HUES48 (cell line): Measurements from ENCODE around the gene TIGD4.

ENCODE experiments used
- H3K27ac ChIP-seq: one replicate; pipeline ENCODE4 v1.7.0; 2013; ENCODE audit warnings: low read depth, low read length, inconsistent platforms
- H3K27me3 ChIP-seq: 2 replicates; pipeline ENCODE4 v1.6.1; 2013; ENCODE audit warnings: mild to moderate bottlenecking, low read length; ENCODE audit not compliant: control insufficient read depth, insufficient read depth
- H3K36me3 ChIP-seq: 2 replicates; pipeline ENCODE4 v1.6.1; 2013; ENCODE audit warnings: low read length; ENCODE audit not compliant: control insufficient read depth, insufficient read depth
- H3K4me1 ChIP-seq: 2 replicates; pipeline ENCODE4 v1.6.1; 2013; ENCODE audit warnings: mild to moderate bottlenecking, low read length; ENCODE audit not compliant: control insufficient read depth, insufficient read depth
- H3K4me3 ChIP-seq: 2 replicates; pipeline ENCODE4 v1.5.1; 2013; ENCODE audit warnings: mild to moderate bottlenecking, low read depth, low read length
- H3K9ac ChIP-seq: 2 replicates; pipeline ENCODE4 v1.6.1; 2013; ENCODE audit warnings: mild to moderate bottlenecking, low read depth, low read length, moderate library complexity
- H3K9me3 ChIP-seq: 2 replicates; pipeline ENCODE4 v1.6.1; 2013; ENCODE audit warnings: low read length; ENCODE audit not compliant: control insufficient read depth, insufficient read depth

Gene TIGD4

DNA sequence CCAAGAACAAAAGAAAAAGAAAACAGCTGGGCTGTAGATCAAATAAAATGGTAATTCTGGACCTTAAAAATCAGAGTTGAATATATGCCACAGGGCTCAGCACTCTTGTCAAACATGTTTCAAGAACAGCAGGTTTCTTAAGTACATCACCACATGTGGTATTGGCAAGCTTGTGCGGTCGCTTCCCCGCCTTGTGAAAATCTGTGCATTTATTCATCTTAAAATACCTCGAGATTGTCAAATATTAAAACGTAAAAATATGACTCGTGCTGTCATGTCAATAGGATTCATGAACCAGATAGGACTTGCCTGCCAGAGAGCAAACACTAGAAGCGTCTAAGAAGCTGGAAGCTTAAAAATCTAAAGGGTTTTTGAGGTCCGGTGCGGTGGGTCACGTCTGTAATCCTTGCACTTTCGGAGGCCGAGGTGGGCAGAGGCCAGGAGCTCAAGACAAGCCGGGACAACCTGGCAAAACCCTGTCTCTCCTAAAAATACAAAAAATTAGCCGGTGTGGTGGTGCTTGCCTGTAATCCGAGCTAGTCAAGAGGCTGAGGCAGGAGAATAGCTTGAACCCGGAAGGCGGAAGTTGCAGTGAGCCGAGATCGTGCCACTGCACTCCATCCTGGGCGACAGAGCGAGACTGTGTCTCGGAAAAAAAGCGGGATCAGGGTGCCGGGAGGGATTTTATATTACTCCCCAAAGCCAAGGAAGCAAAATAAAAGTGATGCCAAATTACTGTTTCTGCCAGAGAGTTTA lies 59.6 kb downstream of the TIGD4 start:
- H3K4me3 ChIP-seq, result no peak overlapping the region
- H3K9me3 ChIP-seq, result 0 out of 2 replicates have a peak, but pooled peaks cover 2% of the 10 kb centered on the region
- H3K36me3 ChIP-seq, result no peaks in the 10 kb centered on the region
- H3K27ac ChIP-seq, result no peak overlapping the region
- H3K9ac ChIP-seq, result no peak overlapping the region
- peaks cover 7% of the 10 kb centered on the region for H3K4me1 ChIP-seq
- H3K27me3 ChIP-seq, result no peaks in the 10 kb centered on the region
